Testis (tissue), 2 donors: ENCODE measurements around the gene ENTPD5.

ENCODE experiments used
- CTCF ChIP-seq, 3 experiments: fragments of 450-650 bp in 2 of 3; fragments of 200-600 bp in 1 of 3; sonication (generic) in 1 of 3; IDR thresholded peaks; one replicate each; pipeline ENCODE4 v1.5.1; 2016 to 2019; ENCODE audit warnings: antibody characterized with exemption in 3 of 3, mild to moderate bottlenecking in 2 of 3, moderate library complexity in 1 of 3
- POLR2A ChIP-seq: fragments of 450-650 bp; IDR thresholded peaks from one replicate; pipeline ENCODE4 v1.6.1; 2017; ENCODE audit warnings: antibody characterized with exemption, mild to moderate bottlenecking, moderate library complexity

DNA sequence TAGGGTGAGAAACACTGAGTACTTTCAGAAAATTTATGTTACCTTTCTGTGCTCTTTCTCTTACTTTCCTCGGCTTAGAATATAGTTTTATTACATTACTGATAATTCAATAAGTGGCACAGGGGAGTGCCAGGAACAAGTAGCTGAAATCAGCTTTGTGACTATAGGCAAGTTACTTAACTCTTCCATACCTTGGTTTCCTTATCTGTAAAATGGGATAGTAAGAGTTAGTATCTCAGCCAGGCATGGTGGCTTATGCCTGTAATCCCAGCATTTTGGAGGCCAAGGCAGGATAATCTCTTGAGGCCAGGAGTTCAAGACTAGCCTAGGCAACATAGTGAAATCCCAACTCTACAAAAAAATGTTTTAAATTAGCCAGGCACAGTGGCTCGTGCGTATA, 15.5 kb upstream of the ENTPD5 start:
- TF ChIP-seq CTCF (IDR thresholded peaks at IDR 0.05) (no peak), POLR2A (no peak)
